Stimulated activated CD8-positive, alpha-beta memory T cell treated with anti-CD3 and anti-CD28 coated beads, Interleukin-7, amount 100 ng/mL, for 1 hour (primary cell): ENCODE data around the gene PLXNA2.

Experiments used
- DNase-seq, 2 donors: peaks; one replicate each; pipeline ENCODE4 v3.0.0-alpha.2; 2020; ENCODE audit warnings: low read depth in 2 of 2

The PLXNA2 gene

GRCh38 chr1:208203848-208204609, 40.2 kb downstream of the PLXNA2 start:
- no peak for DNase-seq

GRCh38 chr1:208203127-208203847, 40.9 kb downstream of the PLXNA2 start:
- DNase-seq, result no peak

- no peak for DNase-seq
Measured at GRCh38 chr1:208202333-208202995, 41.7 kb downstream of the PLXNA2 start.

- DNase-seq, result no peak
Measured at GRCh38 chr1:208201229-208201628, 43.0 kb downstream of the PLXNA2 start.

- no peak for DNase-seq
Measured at GRCh38 chr1:208200116-208200515, 44.1 kb downstream of the PLXNA2 start.

GRCh38 chr1:208198236-208198635, 45.9 kb downstream of the PLXNA2 start:
- DNase-seq, result no peak

GRCh38 chr1:208194944-208195343, 49.2 kb downstream of the PLXNA2 start:
- no peak for DNase-seq

- no peak for DNase-seq
Measured at GRCh38 chr1:208192995-208193394, 51.2 kb downstream of the PLXNA2 start.

- no peak for DNase-seq
Measured at GRCh38 chr1:208190784-208191183, 53.4 kb downstream of the PLXNA2 start.

- no peak for DNase-seq
Measured at GRCh38 chr1:208189716-208190115, 54.5 kb downstream of the PLXNA2 start.

- DNase-seq, result no peak
Measured at GRCh38 chr1:208189183-208189582, 55.0 kb downstream of the PLXNA2 start.

- DNase-seq, result no peak
Measured at GRCh38 chr1:208188607-208189006, 55.6 kb downstream of the PLXNA2 start.

GRCh38 chr1:208187499-208188041, 56.6 kb downstream of the PLXNA2 start:
- DNase-seq, result no peak

- DNase-seq, result no peak
Measured at GRCh38 chr1:208185801-208186231, 58.4 kb downstream of the PLXNA2 start.

GRCh38 chr1:208184966-208185654, 59.1 kb downstream of the PLXNA2 start:
- no peak for DNase-seq

GRCh38 chr1:208183977-208184911, 59.9 kb downstream of the PLXNA2 start:
- no peak for DNase-seq

GRCh38 chr1:208182880-208183645, 61.1 kb downstream of the PLXNA2 start:
- no peak for DNase-seq

GRCh38 chr1:208181364-208181763, 62.8 kb downstream of the PLXNA2 start:
- DNase-seq, result no peak

GRCh38 chr1:208180421-208180820, 63.8 kb downstream of the PLXNA2 start:
- no peak for DNase-seq

- no peak for DNase-seq
Measured at GRCh38 chr1:208179961-208180409, 64.2 kb downstream of the PLXNA2 start.
